Heart right ventricle (tissue), 16 donors: ENCODE data around the gene C2CD2. TPM values are rescaled to one million over a fixed set of nuclear protein-coding genes. Genes with fewer than 3 reads are reported as not detected.

Experiments used
- ATAC-seq, 8 donors: fragments of 200-7000 bp; cut with Tn5 transposase; one replicate each; pipeline ENCODE4 v1.9.1; 2020; ENCODE audit warnings: mild to moderate bottlenecking in 8 of 8, moderate library complexity in 8 of 8, moderate number of reproducible peaks in 1 of 8
- DNase-seq, 2 donors: peaks; one replicate each; pipeline ENCODE4 v3.0.0-alpha.2; 2020
- H3K27ac ChIP-seq, 10 donors: fragments of 200-600 bp; sonication (generic) in 2 of 10; one replicate each; pipeline versions ENCODE4 v1.5.0 to v1.8.0; 2020 to 2022; ENCODE audit warnings: mild to moderate bottlenecking in 3 of 10
- H3K27me3 ChIP-seq, 7 donors: fragments of 200-600 bp; one replicate each; pipeline ENCODE4 v1.8.0; 2021 to 2022; ENCODE audit warnings: mild to moderate bottlenecking in 2 of 7
- H3K36me3 ChIP-seq, 9 donors: fragments of 200-600 bp; sonication (generic) in 1 of 9; one replicate each; pipeline versions ENCODE4 v1.5.0 to v1.8.0; 2020 to 2022; ENCODE audit warnings: mild to moderate bottlenecking in 2 of 9
- H3K4me1 ChIP-seq, 9 donors: fragments of 200-600 bp; sonication (generic) in 1 of 9; one replicate each; pipeline versions ENCODE4 v1.5.0 to v1.8.0; 2020 to 2022; ENCODE audit warnings: mild to moderate bottlenecking in 4 of 9
- H3K4me3 ChIP-seq, 10 donors: fragments of 200-600 bp; sonication (generic) in 2 of 10; one replicate each; pipeline versions ENCODE4 v1.5.0 to v1.8.0; 2020 to 2022; ENCODE audit warnings: mild to moderate bottlenecking in 7 of 10, moderate library complexity in 2 of 10
- H3K9me3 ChIP-seq, 11 donors: fragments of 200-600 bp in 10 of 11; sonication (generic) in 2 of 11; one replicate each; pipeline versions ENCODE4 v1.5.0 to v1.8.0; 2013 to 2022; ENCODE audit warnings: mild to moderate bottlenecking in 2 of 11, control low read depth in 1 of 11, moderate library complexity in 1 of 11
- CTCF ChIP-seq, 9 donors: fragments of 200-600 bp; sonication (generic) in 2 of 9; IDR thresholded peaks; one replicate each; pipeline versions ENCODE4 v1.5.0 to v1.8.0; 2021 to 2022; ENCODE audit warnings: antibody characterized with exemption in 9 of 9, mild to moderate bottlenecking in 5 of 9, moderate library complexity in 1 of 9
- WGBS, 2 donors: extraction: QIAGEN DNeasy Blood & Tissue Kit; methylation state at CpG; one replicate each; pipeline ENCODE4 v1.1.7; 2013; ENCODE audit warnings: inconsistent platforms in 1 of 2; 5-methylcytosine and 5-hydroxymethylcytosine counted together
- intact Hi-C, 10 donors: fragments of 100-400 bp; cut with DNase I; formaldehyde crosslinking; loops; one replicate each; pipeline versions ENCODE4 v1.11.1 to v1.14.2; 2022
- polyA plus RNA-seq, 2 donors: library from polyadenylated mRNA; stranded (reverse); fragments of 200-250 nt; gene quantifications; one replicate each; pipeline ENCODE4 v1.2.3, GENCODE V29; 2013
- total RNA-seq, 10 donors: library from RNA; stranded (reverse); fragmentation: NEBNext Ultra II Directional in 3 of 10; extraction: Animal tissue kit (Norgen Biotek cat#: 25700) in 3 of 10; gene quantifications; one replicate each; pipeline versions ENCODE4 v1.2.1 to v1.2.4, GENCODE V29; 2021 to 2023
- donor health status: Arrhythmogenic right ventricular cardiomyopathy.
- donor health status: ischemic (EF 13 %, LVEDD 7.1; RV severe dilation, severe dysfunction).
- donor health status: healthy with polysubstance abuse.
- donor health status: DM: no; HTN: yes; CAD: no.
- donor health status: DM: no; HTN: no; CAD: no.
- donor health status: ischemic (EF 25% LVEDD 6.9; RV normal size, moderate dysfunction).
- donor health status: ischemic (EF 25% LVEDD 5.7; RV mildly dilated, moderate dysfunction).
- donor health status: healthy.
- donor health status: DM: yes; HTN: yes; CAD: no.
- donor health status: Ischemic cardiomyopathy.
- donor health status: ischemic (EF 35%, LVEDD 5.7; RV mildly dilated, moderate dysfunction).
- donor health status: nonischemic (EF 11% LVEDD 7.7; RV severe dilation, severe dysfunction).
- donor health status: DM: yes; HTN: yes; CAD: no.
- donor health status: PGD.
- donor health status: ischemic (EF 29% LVEDD 5.4; RV normal size, mild dysfunction).
- donor health status: nonischemic (EF 23%, LVEDD 6.1; RV moderate dilation, normal function).

The C2CD2 gene
- total and polyA plus RNA-seq, 12 donors: 4.5 to 11.1 (median 6.6) TPM

GRCh38 chr21:41845310-41846032 is 108.3 kb downstream of the C2CD2 start:
- Histone ChIP-seq H3K4me3 (no peak overlapping the region), H3K27ac (no peak overlapping the region), H3K4me1 (no peaks in the 10 kb centered on the region), H3K27me3 (no peaks in the 10 kb centered on the region), H3K9me3 (peaks cover 0 to 16% (median 6%) of the 10 kb centered on the region in 11 donors), H3K36me3 (peaks cover 0 to 40% (median 0%) of the 10 kb centered on the region in 9 donors)
- ATAC-seq (no peak), DNase-seq (no peak)
- 93 to 96% methylated on average over 21 of the region's 21 CpGs for WGBS, 2 donors
- no peak for TF ChIP-seq CTCF (IDR thresholded peaks at IDR 0.05)
- intact Hi-C loops: no loop called here

GRCh38 chr21:41843584-41843983 is 110.2 kb downstream of the C2CD2 start:
- Histone ChIP-seq H3K27ac (no peak overlapping the region), H3K9me3 (peaks cover 0 to 18% (median 6%) of the 10 kb centered on the region in 11 donors), H3K4me1 (no peaks in the 10 kb centered on the region), H3K27me3 (no peaks in the 10 kb centered on the region), H3K4me3 (no peak overlapping the region), H3K36me3 (peaks cover 0 to 37% (median 10%) of the 10 kb centered on the region in 9 donors)
- no peak for TF ChIP-seq CTCF (IDR thresholded peaks at IDR 0.05)
- DNase-seq: no peak
- intact Hi-C loops: no loop called here
- 95 to 97% methylated on average over 2 of the region's 2 CpGs for WGBS, 2 donors
- no peak for ATAC-seq

GRCh38 chr21:41840880-41841279 is 112.9 kb downstream of the C2CD2 start:
- intact Hi-C loops: no loop called here
- Histone ChIP-seq H3K4me1 (no peaks in the 10 kb centered on the region), H3K27ac (no peak overlapping the region), H3K4me3 (no peak overlapping the region), H3K36me3 (peaks cover 0 to 53% (median 16%) of the 10 kb centered on the region in 9 donors), H3K27me3 (no peaks in the 10 kb centered on the region), H3K9me3 (peaks cover 0 to 18% (median 6%) of the 10 kb centered on the region in 11 donors)
- ATAC-seq (no peak), DNase-seq (no peak)
- TF ChIP-seq CTCF (IDR thresholded peaks at IDR 0.05): no peak
- WGBS, 2 donors: 99 to 100% methylated on average over 1 of the region's 1 CpG

- intact Hi-C loops: no loop called here
- H3K9me3 ChIP-seq: peaks cover 0 to 18% (median 6%) of the 10 kb centered on the region in 11 donors
- peaks cover 0 to 66% (median 21%) of the 10 kb centered on the region in 9 donors for H3K36me3 ChIP-seq
- DNase-seq: no peak
- no peak overlapping the region for H3K4me3 ChIP-seq
- TF ChIP-seq CTCF (IDR thresholded peaks at IDR 0.05): no peak
- no peak for ATAC-seq
- no peak overlapping the region for H3K27ac ChIP-seq
- 94 to 95% methylated on average over 21 of the region's 21 CpGs for WGBS, 2 donors
- no peaks in the 10 kb centered on the region for H3K27me3 ChIP-seq
- no peaks in the 10 kb centered on the region for H3K4me1 ChIP-seq
Measured at GRCh38 chr21:41839387-41840000, 114.3 kb downstream of the C2CD2 start.
